ENCODE measurements around the gene ITPKB.

Gene ITPKB

GRCh38 chr1:226692823-226693222 is 46.3 kb downstream of the ITPKB start:
- H3K27ac ChIP-seq (ENCODE audit: low read depth, low read length), result no peak overlapping the region
- H3K56ac ChIP-seq (ENCODE audit: low read length), result no peak overlapping the region

GRCh38 chr1:226692051-226692792 is 46.9 kb downstream of the ITPKB start:
- Histone ChIP-seq H2BK5ac (ENCODE audit: low read length) (no peak overlapping the region), H3K79me2 (ENCODE audit: control insufficient read depth, insufficient read depth, low read length) (no peaks in the 10 kb centered on the region), H3K4me3 (ENCODE audit: low read length) (no peak overlapping the region), H3K27me3 (ENCODE audit: insufficient read depth, low read length, poor library complexity) (no peaks in the 10 kb centered on the region), H3K36me3 (ENCODE audit: control insufficient read depth, insufficient read depth, low read length) (no peaks in the 10 kb centered on the region), H4K8ac (ENCODE audit: low read depth, low read length) (no peak overlapping the region), H3K4ac (ENCODE audit: low read depth, low read length) (no peak overlapping the region), H3K23ac (ENCODE audit: low read length) (no peak overlapping the region), H3K9ac (ENCODE audit: low read length) (no peak overlapping the region), H3K4me1 (ENCODE audit: control insufficient read depth, low read depth, low read length) (peaks cover 13% of the 10 kb centered on the region), H3K18ac (ENCODE audit: low read length) (no peak overlapping the region), H3K27ac (ENCODE audit: low read depth, low read length) (no peak overlapping the region), H3K79me1 (ENCODE audit: low read length) (peaks cover 3% of the 10 kb centered on the region), H3K56ac (ENCODE audit: low read length) (no peak overlapping the region), H2BK120ac (ENCODE audit: low read depth, low read length) (no peak overlapping the region), H2AK5ac (ENCODE audit: low read length) (no peak overlapping the region), H2BK15ac (replicated peaks; ENCODE audit: low read depth) (no peak overlapping the region), H4K5ac (ENCODE audit: low read length) (no peak overlapping the region), H3K4me2 (ENCODE audit: low read length) (no peak overlapping the region)
- no CpG with 5 or more reads among the region's 4 CpGs for WGBS (ENCODE audit: extremely low coverage, insufficient coverage, low lambda C conversion rate)
- DNase-seq, result no peak

More at GRCh38 chr1:226692823-226693222, 46.3 kb downstream of the ITPKB start:
- Histone ChIP-seq H3K36me3 (ENCODE audit: control insufficient read depth, insufficient read depth, low read length) (no peaks in the 10 kb centered on the region), H2BK120ac (ENCODE audit: low read depth, low read length) (no peak overlapping the region), H2BK15ac (replicated peaks; ENCODE audit: low read depth) (no peak overlapping the region), H3K4me3 (ENCODE audit: low read length) (no peak overlapping the region), H3K27me3 (ENCODE audit: insufficient read depth, low read length, poor library complexity) (no peaks in the 10 kb centered on the region), H3K79me2 (ENCODE audit: control insufficient read depth, insufficient read depth, low read length) (no peaks in the 10 kb centered on the region), H3K4me1 (ENCODE audit: control insufficient read depth, low read depth, low read length) (peaks cover 9% of the 10 kb centered on the region), H3K23ac (ENCODE audit: low read length) (no peak overlapping the region), H4K5ac (ENCODE audit: low read length) (no peak overlapping the region), H4K8ac (ENCODE audit: low read depth, low read length) (no peak overlapping the region), H3K4ac (ENCODE audit: low read depth, low read length) (no peak overlapping the region), H2AK5ac (ENCODE audit: low read length) (no peak overlapping the region), H3K18ac (ENCODE audit: low read length) (no peak overlapping the region), H3K4me2 (ENCODE audit: low read length) (no peak overlapping the region), H3K9ac (ENCODE audit: low read length) (no peak overlapping the region), H2BK5ac (ENCODE audit: low read length) (no peak overlapping the region), H3K79me1 (ENCODE audit: low read length) (peaks cover 2% of the 10 kb centered on the region)
- no peak for DNase-seq
- no CpG with 5 or more reads among the region's 3 CpGs for WGBS (ENCODE audit: extremely low coverage, insufficient coverage, low lambda C conversion rate)

- Histone ChIP-seq H3K27me3 (ENCODE audit: insufficient read depth, low read length, poor library complexity) (no peaks in the 10 kb centered on the region), H2AK5ac (ENCODE audit: low read length) (no peak overlapping the region), H3K18ac (ENCODE audit: low read length) (no peak overlapping the region), H3K4me3 (ENCODE audit: low read length) (no peak overlapping the region), H3K4ac (ENCODE audit: low read depth, low read length) (no peak overlapping the region), H3K4me1 (ENCODE audit: control insufficient read depth, low read depth, low read length) (peaks cover 13% of the 10 kb centered on the region), H3K79me2 (ENCODE audit: control insufficient read depth, insufficient read depth, low read length) (no peaks in the 10 kb centered on the region), H4K5ac (ENCODE audit: low read length) (no peak overlapping the region), H3K36me3 (ENCODE audit: control insufficient read depth, insufficient read depth, low read length) (no peaks in the 10 kb centered on the region), H3K27ac (ENCODE audit: low read depth, low read length) (no peak overlapping the region), H2BK5ac (ENCODE audit: low read length) (no peak overlapping the region), H3K79me1 (ENCODE audit: low read length) (peaks cover 4% of the 10 kb centered on the region), H3K4me2 (ENCODE audit: low read length) (no peak overlapping the region), H4K8ac (ENCODE audit: low read depth, low read length) (no peak overlapping the region), H3K56ac (ENCODE audit: low read length) (no peak overlapping the region), H2BK120ac (ENCODE audit: low read depth, low read length) (no peak overlapping the region), H3K9ac (ENCODE audit: low read length) (no peak overlapping the region), H3K23ac (ENCODE audit: low read length) (no peak overlapping the region), H2BK15ac (replicated peaks; ENCODE audit: low read depth) (no peak overlapping the region)
- WGBS (ENCODE audit: extremely low coverage, insufficient coverage, low lambda C conversion rate), result no CpG with 5 or more reads among the region's 4 CpGs
- DNase-seq, result no peak
Observed at GRCh38 chr1:226691247-226691646, 47.8 kb downstream of the ITPKB start.

- H3K4me2 ChIP-seq (ENCODE audit: low read length), result no peak overlapping the region
- no peak overlapping the region for H4K8ac ChIP-seq (ENCODE audit: low read depth, low read length)
- WGBS (ENCODE audit: extremely low coverage, insufficient coverage, low lambda C conversion rate), result no CpG with 5 or more reads among the region's 8 CpGs
- peak overlapping the region; percentile 1 for H3K56ac ChIP-seq (ENCODE audit: low read length)
- no peaks in the 10 kb centered on the region for H3K27me3 ChIP-seq (ENCODE audit: insufficient read depth, low read length, poor library complexity)
- H2BK120ac ChIP-seq (ENCODE audit: low read depth, low read length), result no peak overlapping the region
- H3K79me1 ChIP-seq (ENCODE audit: low read length), result peaks cover 4% of the 10 kb centered on the region
- no peak overlapping the region for H3K23ac ChIP-seq (ENCODE audit: low read length)
- H4K5ac ChIP-seq (ENCODE audit: low read length), result no peak overlapping the region
- no peak overlapping the region for H3K18ac ChIP-seq (ENCODE audit: low read length)
- H3K4me1 ChIP-seq (ENCODE audit: control insufficient read depth, low read depth, low read length), result peaks cover 13% of the 10 kb centered on the region
- no peak overlapping the region for H2BK15ac ChIP-seq (replicated peaks; ENCODE audit: low read depth)
- H3K4ac ChIP-seq (ENCODE audit: low read depth, low read length), result no peak overlapping the region
- no peak overlapping the region for H2BK5ac ChIP-seq (ENCODE audit: low read length)
- H3K4me3 ChIP-seq (ENCODE audit: low read length), result no peak overlapping the region
- no peaks in the 10 kb centered on the region for H3K36me3 ChIP-seq (ENCODE audit: control insufficient read depth, insufficient read depth, low read length)
- no peak overlapping the region for H3K9ac ChIP-seq (ENCODE audit: low read length)
- H3K27ac ChIP-seq (ENCODE audit: low read depth, low read length), result no peak overlapping the region
- DNase-seq, result no peak
- no peaks in the 10 kb centered on the region for H3K79me2 ChIP-seq (ENCODE audit: control insufficient read depth, insufficient read depth, low read length)
- no peak overlapping the region for H2AK5ac ChIP-seq (ENCODE audit: low read length)
Observed at GRCh38 chr1:226690460-226690982, 48.6 kb downstream of the ITPKB start.

GRCh38 chr1:226688808-226689207 is 50.3 kb downstream of the ITPKB start:
- Histone ChIP-seq H3K56ac (ENCODE audit: low read length) (peak overlapping the region; percentile 51), H3K23ac (ENCODE audit: low read length) (no peak overlapping the region), H3K4me3 (ENCODE audit: low read length) (no peak overlapping the region), H4K8ac (ENCODE audit: low read depth, low read length) (no peak overlapping the region), H3K27me3 (ENCODE audit: insufficient read depth, low read length, poor library complexity) (no peaks in the 10 kb centered on the region), H2BK15ac (replicated peaks; ENCODE audit: low read depth) (no peak overlapping the region), H3K18ac (ENCODE audit: low read length) (no peak overlapping the region), H3K36me3 (ENCODE audit: control insufficient read depth, insufficient read depth, low read length) (no peaks in the 10 kb centered on the region), H3K79me1 (ENCODE audit: low read length) (peaks cover 4% of the 10 kb centered on the region), H3K27ac (ENCODE audit: low read depth, low read length) (no peak overlapping the region), H3K4ac (ENCODE audit: low read depth, low read length) (no peak overlapping the region), H3K4me1 (ENCODE audit: control insufficient read depth, low read depth, low read length) (peaks cover 13% of the 10 kb centered on the region), H3K9ac (ENCODE audit: low read length) (peak overlapping the region; percentile 29), H2AK5ac (ENCODE audit: low read length) (no peak overlapping the region), H4K5ac (ENCODE audit: low read length) (no peak overlapping the region), H2BK120ac (ENCODE audit: low read depth, low read length) (no peak overlapping the region), H3K79me2 (ENCODE audit: control insufficient read depth, insufficient read depth, low read length) (no peaks in the 10 kb centered on the region), H2BK5ac (ENCODE audit: low read length) (no peak overlapping the region), H3K4me2 (ENCODE audit: low read length) (no peak overlapping the region)
- DNase-seq, result no peak
- WGBS (ENCODE audit: extremely low coverage, insufficient coverage, low lambda C conversion rate), result no CpG with 5 or more reads among the region's 4 CpGs

Measured in mesendoderm (in vitro differentiated cells).